ENCODE data around the gene SCAF8. TPM values are rescaled to one million over a fixed set of nuclear protein-coding genes. Genes with fewer than 3 reads are reported as not detected.

Gene SCAF8
- total RNA-seq, 1 experiment from 2014 or later = 49.5 TPM

- intact Hi-C loops (cut with micrococcal nuclease; ENCODE audit: unreplicated experiment) = no loop called here
- POLR2A ChIA-PET (ENCODE audit: low non-redundant PET) = no interaction called here
- no peak for DNase-seq (ENCODE audit: low spot score)
- Histone ChIP-seq H3K27ac (ENCODE audit: low read depth, low read length, poor library complexity, severe bottlenecking) (no peak overlapping the region), H3K36me3 (ENCODE audit: insufficient read depth, low read length, poor library complexity, severe bottlenecking) (no peaks in the 10 kb centered on the region), H3K4me1 (ENCODE audit: insufficient read depth, low read length, poor library complexity, severe bottlenecking) (peaks cover 21% of the 10 kb centered on the region), H3K27me3 (replicated peaks; ENCODE audit: insufficient read depth, low read depth, low read length, poor library complexity) (no peaks in the 10 kb centered on the region), H3K4me3 (ENCODE audit: low read depth, low read length, poor library complexity, severe bottlenecking) (no peak overlapping the region), H3K9me3 (ENCODE audit: low read depth, low read length, poor library complexity, severe bottlenecking) (no peaks in the 10 kb centered on the region)
- TF ChIP-seq EZH2 (IDR thresholded peaks at IDR 0.05; ENCODE audit: borderline replicate concordance, low read depth, low read length, poor library complexity, severe bottlenecking) = no peak
- TF ChIP-seq CTCF (conservative IDR thresholded peaks at IDR 0.05; ENCODE audit: low read depth, low read length) = no peak
- no TSS peak for BruUV-seq (replicated peaks)
- CTCF ChIA-PET = no interaction called here
Measured at GRCh38 chr6:154849475-154849874, 116.3 kb downstream of the SCAF8 start.

- BruUV-seq (replicated peaks) = no TSS peak
- no peak for TF ChIP-seq CTCF (conservative IDR thresholded peaks at IDR 0.05; ENCODE audit: low read depth, low read length)
- no peaks in the 10 kb centered on the region for H3K36me3 ChIP-seq (ENCODE audit: insufficient read depth, low read length, poor library complexity, severe bottlenecking)
- peaks cover 19% of the 10 kb centered on the region for H3K4me1 ChIP-seq (ENCODE audit: insufficient read depth, low read length, poor library complexity, severe bottlenecking)
- H3K27me3 ChIP-seq (replicated peaks; ENCODE audit: insufficient read depth, low read depth, low read length, poor library complexity) = no peaks in the 10 kb centered on the region
- ChIA-PET POLR2A (ENCODE audit: low non-redundant PET) (no interaction called here), CTCF (no interaction called here)
- no peak for DNase-seq (ENCODE audit: low spot score)
- H3K9me3 ChIP-seq (ENCODE audit: low read depth, low read length, poor library complexity, severe bottlenecking) = no peaks in the 10 kb centered on the region
- no peak overlapping the region for H3K27ac ChIP-seq (ENCODE audit: low read depth, low read length, poor library complexity, severe bottlenecking)
- intact Hi-C loops (cut with micrococcal nuclease; ENCODE audit: unreplicated experiment) = no loop called here
- no peak overlapping the region for H3K4me3 ChIP-seq (ENCODE audit: low read depth, low read length, poor library complexity, severe bottlenecking)
Measured at GRCh38 chr6:154852687-154853086, 119.5 kb downstream of the SCAF8 start.

- Histone ChIP-seq H3K9me3 (ENCODE audit: low read depth, low read length, poor library complexity, severe bottlenecking) (no peaks in the 10 kb centered on the region), H3K4me3 (ENCODE audit: low read depth, low read length, poor library complexity, severe bottlenecking) (no peak overlapping the region), H3K27ac (ENCODE audit: low read depth, low read length, poor library complexity, severe bottlenecking) (no peak overlapping the region), H3K4me1 (ENCODE audit: insufficient read depth, low read length, poor library complexity, severe bottlenecking) (peaks cover 15% of the 10 kb centered on the region), H3K36me3 (ENCODE audit: insufficient read depth, low read length, poor library complexity, severe bottlenecking) (no peaks in the 10 kb centered on the region), H3K27me3 (replicated peaks; ENCODE audit: insufficient read depth, low read depth, low read length, poor library complexity) (no peaks in the 10 kb centered on the region)
- DNase-seq (ENCODE audit: low spot score) = no peak
- ChIA-PET CTCF (no interaction called here), POLR2A (ENCODE audit: low non-redundant PET) (no interaction called here)
- intact Hi-C loops (cut with micrococcal nuclease; ENCODE audit: unreplicated experiment) = no loop called here
- BruUV-seq (replicated peaks) = no TSS peak
- TF ChIP-seq EZH2 (IDR thresholded peaks at IDR 0.05; ENCODE audit: borderline replicate concordance, low read depth, low read length, poor library complexity, severe bottlenecking) (no peak), CTCF (conservative IDR thresholded peaks at IDR 0.05; ENCODE audit: low read depth, low read length) (no peak)
Measured at GRCh38 chr6:154857529-154857928, 124.3 kb downstream of the SCAF8 start.

All from A673 (cell line).